Liver (tissue), 3 donors: ENCODE results near the gene TMEM126B.

ENCODE experiments used
- CTCF ChIP-seq: fragments of 150-350 bp; IDR thresholded peaks from 2 replicates; pipeline ENCODE4 v1.5.1; 2017; ENCODE audit warnings: improper control_type of control experiment, low read depth, low read length; ENCODE audit not compliant: missing input control
- EGR1 ChIP-seq, 2 donors: IDR thresholded peaks; 2 replicates each; pipeline ENCODE4 v1.6.1; 2016 to 2018; ENCODE audit warnings: antibody characterized with exemption in 2 of 2, low read depth in 2 of 2
- FOXA1 ChIP-seq: IDR thresholded peaks from 2 replicates; pipeline ENCODE4 v1.6.1; 2016; ENCODE audit warnings: antibody characterized with exemption
- FOXA2 ChIP-seq: IDR thresholded peaks from 2 replicates; pipeline ENCODE4 v1.6.1; 2016; ENCODE audit warnings: antibody characterized with exemption
- GABPA ChIP-seq, 2 donors: IDR thresholded peaks in 1 of 2; conservative IDR thresholded peaks in 1 of 2; 2 replicates each; pipeline ENCODE4 v1.6.1; 2016; ENCODE audit warnings: antibody characterized with exemption in 2 of 2, mild to moderate bottlenecking in 1 of 2, moderate library complexity in 1 of 2
- MAX ChIP-seq: IDR thresholded peaks from 2 replicates; pipeline ENCODE4 v1.6.1; 2016; ENCODE audit warnings: antibody characterized with exemption
- RAD21 ChIP-seq, 2 donors: IDR thresholded peaks; 2 replicates each; pipeline ENCODE4 v1.6.1; 2016; ENCODE audit warnings: antibody characterized with exemption in 2 of 2, mild to moderate bottlenecking in 2 of 2
- REST ChIP-seq: IDR thresholded peaks from 2 replicates; pipeline ENCODE4 v1.6.1; 2016; ENCODE audit warnings: antibody characterized with exemption, mild to moderate bottlenecking
- YY1 ChIP-seq: IDR thresholded peaks from 2 replicates; pipeline ENCODE4 v1.6.1; 2016; ENCODE audit warnings: antibody characterized with exemption, mild to moderate bottlenecking
- TF ChIP-seq, protein P1 (sequence below): IDR thresholded peaks from 2 replicates; pipeline ENCODE4 v1.6.1; 2016; ENCODE audit warnings: antibody characterized with exemption
- donor health status: healthy.
- donor health status: healthy.

GRCh38 chr11:85672105-85672902, 43.9 kb downstream of the TMEM126B start:
- TF ChIP-seq CTCF (no peak), RAD21 (IDR thresholded peaks at IDR 0.05) (no peak), REST (no peak), YY1 (no peak), MAX (no peak), EGR1 (IDR thresholded peaks at IDR 0.05; ENCODE audit: low read depth in 2 of 2) (no peak), FOXA1 (no peak), FOXA2 (no peak), GABPA (IDR thresholded peaks at IDR 0.05 in 1 of 2, conservative IDR thresholded peaks at IDR 0.05 in 1 of 2) (no peak)
- TF ChIP-seq, protein P1, sequence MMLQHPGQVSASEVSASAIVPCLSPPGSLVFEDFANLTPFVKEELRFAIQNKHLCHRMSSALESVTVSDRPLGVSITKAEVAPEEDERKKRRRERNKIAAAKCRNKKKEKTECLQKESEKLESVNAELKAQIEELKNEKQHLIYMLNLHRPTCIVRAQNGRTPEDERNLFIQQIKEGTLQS: no peak
